Mesenteric fat pad (tissue), 1 donor: ENCODE results near the gene YOD1. TPM values are rescaled to one million over a fixed set of nuclear protein-coding genes. Genes with fewer than 3 reads are reported as not detected.

Experiments
- DNase-seq: peaks from one replicate; pipeline ENCODE4 v3.0.0-alpha.2; 2020; ENCODE audit warnings: low spot score
- long read RNA-seq: library from polyadenylated mRNA; unstranded; transcript quantifications from one replicate; pipeline ENCODE4 v2.0.0, GENCODE V29; 2020
- total RNA-seq: library from RNA; stranded (reverse); fragmentation: NEBNext Ultra II Directional; extraction: Animal tissue kit (Norgen Biotek cat#: 25700); gene quantifications from one replicate; pipeline ENCODE4 v1.2.1, GENCODE V29; 2021
- donor health status: DM: yes; HTN: yes; CAD: no.

YOD1 gene
- total RNA-seq = 5.4 TPM
- long read RNA-seq, full-length matches to known transcripts = 2 of 2 reads
- long read RNA-seq, partial matches to known transcripts = 0 of 2 reads
- long read RNA-seq, other reads (novel, unspliced or antisense) = 0 of 2 reads

DNA sequence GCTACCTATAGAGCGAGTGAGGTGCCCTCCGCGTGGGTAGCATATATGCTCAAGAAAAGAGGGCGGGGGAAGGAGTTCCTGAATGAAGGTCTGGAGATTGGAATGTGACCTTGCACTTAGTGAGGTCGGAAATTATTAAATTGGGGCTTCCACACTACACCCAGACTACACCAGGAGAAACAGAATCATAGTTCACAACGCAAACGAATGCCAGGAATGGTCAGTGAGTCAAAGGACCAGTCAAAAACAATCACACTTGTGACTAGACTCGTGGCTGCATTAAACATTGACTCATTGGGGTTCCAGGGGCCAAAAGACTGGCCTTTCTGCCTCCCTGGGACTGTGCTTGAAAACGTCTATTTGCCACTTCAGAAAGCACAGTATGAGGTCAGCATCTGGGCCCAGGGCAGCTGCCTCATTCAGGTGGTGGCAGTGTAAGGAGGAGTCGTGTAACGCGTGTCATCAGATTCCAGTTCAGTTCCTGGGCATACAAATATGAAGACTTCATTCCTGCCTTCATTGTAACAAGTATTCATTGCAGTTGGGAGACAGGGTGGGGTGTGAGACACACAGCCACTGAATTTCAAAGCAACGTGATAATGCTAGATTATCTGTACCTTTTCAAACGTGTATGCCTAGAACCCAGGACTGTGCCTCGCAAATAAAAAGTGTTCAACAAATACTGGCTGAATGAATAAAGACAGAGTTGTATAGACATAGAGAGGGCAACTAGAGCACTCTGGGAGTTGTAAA is at the start of gene YOD1:
TSS of gene YOD1 (minus strand) at position 18 of the 753 bp plus-strand sequence. CDS start 178 bp downstream, outside the sequence.
- no peak for DNase-seq

DNA sequence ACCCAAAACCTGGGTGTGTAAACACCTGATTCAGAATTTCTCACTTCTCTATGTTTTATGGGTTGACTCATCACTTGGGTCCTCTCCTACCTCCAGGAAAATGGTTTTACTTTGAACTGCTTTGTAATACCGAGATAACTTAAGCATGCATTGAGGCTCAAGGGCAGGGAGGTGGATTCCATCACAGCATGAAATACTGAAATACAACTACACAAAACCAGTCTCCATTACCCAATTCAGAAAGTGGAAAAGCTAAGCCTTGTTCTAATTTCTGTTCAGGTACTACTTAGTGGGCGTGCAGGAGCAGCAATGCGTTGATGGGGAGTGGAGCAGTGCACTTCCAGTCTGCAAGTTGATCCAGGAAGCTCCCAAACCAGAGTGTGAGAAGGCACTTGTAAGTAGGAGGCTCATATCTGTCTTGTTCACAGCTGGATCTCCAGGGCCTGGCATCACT is 46.9 kb upstream of the YOD1 start:
- DNase-seq = no peak

- no peak for DNase-seq
Measured at GRCh38 chr1:207093944-207094343, 42.9 kb upstream of the YOD1 start.

- DNase-seq = no peak
Measured at GRCh38 chr1:207091200-207091908, 40.3 kb upstream of the YOD1 start.

DNA sequence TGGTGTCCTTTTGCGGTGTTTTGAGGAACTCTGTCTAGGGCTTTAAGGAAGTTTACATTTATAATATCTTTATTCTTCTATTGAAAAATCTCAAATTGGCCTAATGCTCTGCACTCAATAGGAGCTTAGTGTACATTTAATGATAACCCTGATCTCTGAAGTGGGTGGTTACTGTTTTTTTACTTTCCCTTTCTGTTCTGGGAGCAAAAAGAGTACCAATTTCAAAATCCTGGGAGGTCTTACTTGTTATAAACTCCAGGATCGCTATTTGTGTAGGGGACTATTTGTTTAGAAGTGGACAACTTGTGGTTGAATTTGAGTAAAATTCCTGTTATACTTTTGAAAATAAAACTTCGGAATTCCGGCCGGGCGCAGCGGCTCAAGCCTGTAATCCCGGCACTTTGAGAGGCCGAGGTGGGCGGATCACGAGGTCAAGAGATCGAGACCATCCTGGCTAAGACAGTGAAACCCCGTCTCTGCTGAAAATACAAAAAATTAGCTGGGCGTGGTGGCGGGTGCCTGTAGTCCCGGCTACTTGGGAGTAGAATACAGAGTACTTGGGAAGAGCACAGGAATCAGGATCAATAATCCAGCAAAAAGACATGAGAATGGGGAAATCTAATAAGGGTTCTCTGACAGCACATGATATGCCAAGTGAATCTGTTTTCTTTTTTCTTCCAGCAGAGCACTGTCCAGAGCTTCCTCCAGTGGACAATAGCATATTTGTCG is 38.8 kb upstream of the YOD1 start:
- DNase-seq = no peak

DNA sequence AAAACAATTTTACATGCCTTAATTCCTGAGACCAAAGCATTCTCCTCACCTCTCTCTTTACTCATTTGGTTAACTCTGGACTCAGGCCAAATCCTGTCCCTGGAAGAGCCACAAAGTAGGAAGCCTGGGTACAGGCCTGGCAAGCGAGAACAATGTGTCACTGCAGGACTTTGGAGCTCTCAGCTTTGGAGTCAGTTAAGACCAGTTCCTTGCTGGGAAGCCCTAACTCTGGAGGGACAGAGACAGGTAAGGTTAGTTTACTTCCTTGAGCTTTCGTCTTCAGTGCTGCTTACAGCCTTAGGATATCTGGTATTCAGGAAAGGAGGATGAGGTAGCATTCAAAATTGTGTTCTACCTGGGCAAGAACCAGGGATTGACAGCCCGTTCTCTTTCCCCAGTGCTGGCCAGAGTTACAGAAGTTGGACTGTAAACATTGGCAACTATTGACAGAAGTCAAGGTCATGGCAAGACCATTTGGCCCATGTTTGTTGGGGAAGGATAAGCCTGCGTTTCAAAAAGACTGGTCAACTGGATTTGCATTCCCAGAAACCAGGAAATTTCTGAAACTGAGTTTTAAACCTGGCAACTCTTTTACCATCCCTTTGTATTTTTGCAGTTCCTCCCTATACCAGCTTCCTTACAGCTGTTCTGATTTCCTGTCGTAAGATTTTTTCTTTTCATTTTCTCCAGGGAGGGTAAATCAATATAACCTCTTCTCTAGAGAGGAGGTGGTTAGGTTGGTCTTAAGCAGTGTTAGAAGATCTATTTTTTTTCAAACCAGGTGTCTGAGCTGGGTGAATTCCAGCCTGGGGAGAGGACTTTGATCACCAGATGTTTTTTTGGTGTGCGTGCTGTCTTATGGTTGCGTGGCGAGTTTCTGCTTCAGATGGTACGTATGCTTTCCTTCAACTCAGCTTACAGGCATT is 38.0 kb upstream of the YOD1 start, which contains the start of gene C4BPB:
TSS of gene C4BPB (plus strand) at position 160 of the 926 bp plus-strand sequence. CDS start at position 832, 672 bp downstream.
- no peak for DNase-seq

DNA sequence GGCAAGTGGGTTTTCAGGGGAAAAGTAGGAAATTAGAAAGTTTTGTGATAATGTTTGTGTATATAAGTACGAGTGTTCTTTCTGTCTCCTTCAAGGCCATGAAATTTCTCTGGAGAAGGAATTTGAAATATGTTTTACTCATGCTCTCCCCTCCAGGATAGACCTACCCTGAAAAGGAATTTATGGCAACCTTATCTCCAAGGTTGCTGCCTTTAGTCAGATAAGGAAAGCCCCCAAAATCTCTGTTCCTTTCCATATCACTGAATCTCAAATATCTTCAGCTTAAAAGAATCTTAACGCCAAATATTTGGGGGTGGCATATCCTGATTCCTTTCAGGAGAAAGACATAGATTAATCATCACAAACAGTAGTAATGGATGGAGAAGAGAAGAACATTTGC is 37.2 kb upstream of the YOD1 start:
- DNase-seq = no peak

GRCh38 chr1:207085887-207086286 is 34.9 kb upstream of the YOD1 start:
- DNase-seq = no peak

GRCh38 chr1:207084701-207085180 is 33.7 kb upstream of the YOD1 start:
- no peak for DNase-seq

- no peak for DNase-seq
Measured at GRCh38 chr1:207084232-207084631, 33.2 kb upstream of the YOD1 start.

DNA sequence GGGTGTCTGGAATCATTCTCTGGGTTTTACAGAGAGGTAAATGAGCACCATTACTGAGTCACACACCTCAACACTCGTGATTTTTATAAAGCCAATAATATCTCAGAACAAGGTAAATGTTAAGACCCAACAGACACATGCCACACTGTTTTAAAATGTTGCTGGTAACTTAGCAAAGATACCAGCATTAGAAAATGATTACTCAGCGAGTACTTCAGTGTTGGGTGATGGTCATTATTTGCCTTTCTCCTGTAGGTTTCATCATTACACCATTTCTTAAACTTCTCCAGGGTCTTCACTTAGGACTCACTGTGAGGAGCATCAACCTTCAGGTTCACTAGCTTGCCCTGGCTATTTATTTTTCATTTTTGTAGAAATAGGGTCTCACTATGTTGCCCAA is 30.8 kb upstream of the YOD1 start:
- DNase-seq = no peak

GRCh38 chr1:207081088-207081487 is 30.1 kb upstream of the YOD1 start:
- DNase-seq = no peak

GRCh38 chr1:207079706-207080241 is 28.8 kb upstream of the YOD1 start:
- no peak for DNase-seq

- DNase-seq = no peak
Measured at GRCh38 chr1:207078578-207079132, 27.6 kb upstream of the YOD1 start.

GRCh38 chr1:207077470-207078377 is 26.7 kb upstream of the YOD1 start:
- DNase-seq = no peak

DNA sequence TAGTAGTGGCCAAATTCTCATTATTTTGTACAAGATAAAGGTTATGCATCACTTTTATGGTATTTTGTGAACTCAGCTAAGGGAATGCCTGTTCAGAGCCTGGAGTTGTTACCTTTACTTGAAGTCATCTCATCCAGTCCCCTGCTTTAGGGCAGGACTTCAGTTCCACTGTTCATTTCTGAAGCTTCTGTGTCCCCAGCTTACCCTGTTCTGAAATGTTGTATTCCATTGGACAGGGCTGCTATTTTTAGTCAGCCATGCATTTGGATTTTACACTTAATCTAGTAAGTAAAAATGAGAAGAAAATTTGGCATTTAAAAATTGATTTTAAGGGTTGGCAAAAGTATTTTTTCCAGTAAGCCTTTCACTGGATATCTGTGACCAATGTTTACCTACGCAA is 26.0 kb upstream of the YOD1 start:
- DNase-seq = no peak

GRCh38 chr1:207076181-207076955 is 25.4 kb upstream of the YOD1 start:
- DNase-seq = no peak
